Measurements from ENCODE around the gene SART1.

Gene SART1, protein sequence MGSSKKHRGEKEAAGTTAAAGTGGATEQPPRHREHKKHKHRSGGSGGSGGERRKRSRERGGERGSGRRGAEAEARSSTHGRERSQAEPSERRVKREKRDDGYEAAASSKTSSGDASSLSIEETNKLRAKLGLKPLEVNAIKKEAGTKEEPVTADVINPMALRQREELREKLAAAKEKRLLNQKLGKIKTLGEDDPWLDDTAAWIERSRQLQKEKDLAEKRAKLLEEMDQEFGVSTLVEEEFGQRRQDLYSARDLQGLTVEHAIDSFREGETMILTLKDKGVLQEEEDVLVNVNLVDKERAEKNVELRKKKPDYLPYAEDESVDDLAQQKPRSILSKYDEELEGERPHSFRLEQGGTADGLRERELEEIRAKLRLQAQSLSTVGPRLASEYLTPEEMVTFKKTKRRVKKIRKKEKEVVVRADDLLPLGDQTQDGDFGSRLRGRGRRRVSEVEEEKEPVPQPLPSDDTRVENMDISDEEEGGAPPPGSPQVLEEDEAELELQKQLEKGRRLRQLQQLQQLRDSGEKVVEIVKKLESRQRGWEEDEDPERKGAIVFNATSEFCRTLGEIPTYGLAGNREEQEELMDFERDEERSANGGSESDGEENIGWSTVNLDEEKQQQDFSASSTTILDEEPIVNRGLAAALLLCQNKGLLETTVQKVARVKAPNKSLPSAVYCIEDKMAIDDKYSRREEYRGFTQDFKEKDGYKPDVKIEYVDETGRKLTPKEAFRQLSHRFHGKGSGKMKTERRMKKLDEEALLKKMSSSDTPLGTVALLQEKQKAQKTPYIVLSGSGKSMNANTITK

DNA sequence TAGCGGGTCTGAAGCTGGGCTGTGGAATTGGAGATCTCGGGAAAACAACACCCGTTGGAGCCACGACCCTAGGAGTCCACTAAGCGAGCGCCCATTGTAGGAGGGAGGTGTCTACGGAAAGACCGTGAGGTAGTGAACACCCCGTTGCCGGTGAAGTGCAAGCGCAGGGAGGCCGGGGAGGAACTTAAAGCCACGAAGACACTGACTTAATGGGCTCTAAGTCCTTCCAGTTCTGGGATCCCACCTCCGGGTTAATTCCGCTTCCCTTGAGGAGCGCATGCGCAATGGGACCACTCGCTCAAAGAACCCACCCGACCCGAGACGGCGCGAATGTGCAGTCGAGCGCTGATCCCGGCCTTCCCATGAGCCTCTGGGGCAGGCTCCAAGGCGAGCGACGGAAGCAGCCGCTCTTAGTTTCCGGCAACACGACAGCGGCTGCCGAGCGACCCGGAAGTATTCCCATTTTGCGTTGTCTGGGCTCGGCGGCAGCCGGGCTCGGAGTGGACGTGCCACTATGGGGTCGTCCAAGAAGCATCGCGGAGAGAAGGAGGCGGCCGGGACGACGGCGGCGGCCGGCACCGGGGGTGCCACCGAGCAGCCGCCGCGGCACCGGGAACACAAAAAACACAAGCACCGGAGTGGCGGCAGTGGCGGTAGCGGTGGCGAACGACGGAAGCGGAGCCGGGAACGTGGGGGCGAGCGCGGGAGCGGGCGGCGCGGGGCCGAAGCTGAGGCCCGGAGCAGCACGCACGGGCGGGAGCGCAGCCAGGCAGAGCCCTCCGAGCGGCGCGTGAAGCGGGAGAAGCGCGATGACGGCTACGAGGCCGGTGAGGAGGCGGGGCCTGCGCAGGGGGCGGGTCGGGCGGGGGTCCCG lies at the start of gene SART1:
SART1 (plus strand) TSS at position 468 of the 874 bp plus-strand sequence; CDS start at position 515, 47 bp downstream.
- TF ChIP-seq GATA1 (IDR thresholded peaks at IDR 0.05; ENCODE audit: low read depth, low read length): no peak
- TF ChIP-seq POLR2A (IDR thresholded peaks at IDR 0.05; ENCODE audit: low read length): peak; percentile 98

DNA sequence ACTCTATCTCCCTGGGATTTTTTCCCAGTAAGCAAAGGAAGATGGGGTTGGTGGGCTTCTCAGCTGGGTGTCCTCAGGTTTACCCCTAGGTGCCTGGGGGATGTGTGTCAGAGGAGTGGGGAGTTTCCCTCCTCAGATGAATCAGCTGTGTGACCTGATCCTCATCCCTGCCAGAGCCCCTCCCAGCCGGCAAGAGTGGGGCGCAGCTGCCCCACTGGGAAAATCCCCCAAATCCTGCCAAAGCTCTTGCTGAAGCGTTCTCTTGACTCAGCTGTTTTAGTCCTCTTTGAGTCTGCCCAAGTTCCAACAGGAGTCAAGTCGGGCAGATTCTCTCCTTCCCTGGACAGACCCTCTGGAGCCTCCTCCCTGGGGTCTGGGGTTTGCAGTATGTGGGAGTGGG lies 48.7 kb upstream of the SART1 start:
- no peak for DNase-seq
- TF ChIP-seq POLR2A (IDR thresholded peaks at IDR 0.05; ENCODE audit: low read length): no peak
- no peak for TF ChIP-seq GATA1 (IDR thresholded peaks at IDR 0.05; ENCODE audit: low read depth, low read length)

More for the DNA sequence above, at the start of gene SART1:
- peak; percentile 98 for DNase-seq

DNA sequence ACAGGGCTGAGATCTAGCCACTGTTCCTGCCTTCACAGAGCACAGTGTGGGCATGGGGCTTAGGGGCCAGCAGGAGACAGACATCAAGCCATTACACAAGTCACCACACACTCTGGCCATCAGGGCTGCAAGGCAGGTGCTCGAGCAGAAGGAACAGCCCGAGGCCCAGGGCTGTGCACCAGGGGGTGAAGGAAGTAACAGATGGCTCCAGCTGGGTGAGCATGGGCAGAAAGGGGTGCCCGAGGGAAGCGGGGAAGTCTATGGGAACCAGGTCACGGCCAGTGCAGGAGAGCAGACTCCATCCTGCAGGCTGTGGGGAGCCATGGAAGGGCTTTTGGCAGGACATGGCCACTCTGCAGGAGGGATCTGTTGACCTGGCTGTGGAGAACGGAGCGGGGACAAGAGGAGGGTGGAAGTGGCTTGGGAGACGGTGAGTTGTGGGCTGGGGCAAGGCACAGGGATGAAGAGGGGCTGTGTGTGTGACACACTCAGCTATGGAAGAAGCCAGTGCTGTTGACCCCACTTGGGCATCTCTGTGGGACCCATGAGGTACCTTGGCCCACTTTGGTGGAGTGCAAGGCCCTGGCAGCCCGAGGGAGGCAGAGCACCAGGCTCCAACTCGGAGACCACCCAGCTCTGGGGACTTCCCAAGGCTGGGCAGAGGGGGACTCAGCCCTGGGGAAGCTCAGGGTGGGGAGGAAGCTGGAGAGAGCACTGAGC lies 46.3 kb upstream of the SART1 start:
- no peak for TF ChIP-seq POLR2A (IDR thresholded peaks at IDR 0.05; ENCODE audit: low read length)
- DNase-seq: no peak

DNA sequence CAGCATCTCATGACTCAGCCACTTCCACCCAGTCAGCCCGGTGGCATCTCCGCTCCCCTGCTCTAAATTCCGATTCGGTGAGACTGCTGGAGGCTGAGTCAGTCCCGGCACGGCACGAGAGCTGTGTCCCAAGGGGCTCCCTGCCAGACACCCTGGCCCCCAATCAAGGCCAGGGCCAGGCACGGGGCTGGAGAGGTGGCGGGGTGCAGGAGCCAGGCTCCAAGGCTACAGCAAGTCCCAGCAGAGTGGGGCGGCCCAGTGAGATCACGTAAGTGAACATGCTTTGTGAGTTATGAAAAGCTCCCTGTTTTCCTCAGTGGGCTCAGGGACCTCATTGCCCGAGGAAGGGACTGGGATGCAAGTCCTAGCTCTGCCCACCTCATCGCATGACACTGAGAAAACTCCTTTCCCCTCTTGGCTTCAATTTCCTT lies 45.7 kb upstream of the SART1 start:
- DNase-seq: peak in 1 of 2 experiments; percentile 59

DNA sequence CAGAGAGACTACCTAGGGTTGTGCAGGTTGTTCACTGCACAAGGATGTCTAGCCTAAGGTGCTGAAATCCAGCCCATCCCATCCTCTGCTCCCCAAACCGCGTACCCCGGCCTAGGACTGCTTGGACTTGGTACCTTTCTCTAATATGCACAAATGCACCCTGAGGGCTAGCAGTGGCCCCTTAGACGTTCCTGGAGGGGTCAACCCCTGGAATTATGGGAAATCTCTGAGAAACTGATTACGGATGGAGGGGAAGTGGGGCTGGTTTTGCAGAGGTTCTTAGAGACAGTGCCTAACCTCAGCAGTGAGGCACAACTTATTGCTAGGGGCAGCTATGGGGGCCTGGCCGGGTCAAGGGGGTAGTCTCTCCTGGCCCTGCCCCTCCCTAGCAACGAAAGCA lies 45.1 kb upstream of the SART1 start:
- DNase-seq: no peak
- TF ChIP-seq GATA1 (IDR thresholded peaks at IDR 0.05; ENCODE audit: low read depth, low read length) (no peak), POLR2A (IDR thresholded peaks at IDR 0.05; ENCODE audit: low read length) (no peak)

More for the DNA sequence above, 45.7 kb upstream of the SART1 start:
- TF ChIP-seq GATA1 (IDR thresholded peaks at IDR 0.05; ENCODE audit: low read depth, low read length) (no peak), POLR2A (IDR thresholded peaks at IDR 0.05; ENCODE audit: low read length) (peak; percentile 48)

DNA sequence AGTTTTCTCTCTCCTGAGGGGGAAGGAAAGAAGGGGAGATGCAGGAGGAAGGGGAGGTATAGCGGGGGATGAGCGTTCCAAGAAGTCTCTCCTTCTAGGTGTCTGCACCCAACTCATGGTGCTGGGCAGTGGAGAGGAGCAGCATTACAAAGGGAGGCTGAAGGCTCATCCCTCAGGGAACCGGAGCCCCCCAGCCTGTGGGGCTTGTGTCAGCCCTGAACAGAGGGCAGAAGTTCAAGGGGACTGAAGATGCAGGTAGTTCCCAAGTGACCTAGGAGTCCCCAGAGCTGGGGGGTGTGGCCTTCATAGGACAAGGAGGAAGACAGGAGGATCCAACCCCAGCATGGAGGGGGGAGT lies 44.5 kb upstream of the SART1 start:
- DNase-seq: no peak
- TF ChIP-seq POLR2A (IDR thresholded peaks at IDR 0.05; ENCODE audit: low read length): no peak
- TF ChIP-seq GATA1 (IDR thresholded peaks at IDR 0.05; ENCODE audit: low read depth, low read length): no peak

DNA sequence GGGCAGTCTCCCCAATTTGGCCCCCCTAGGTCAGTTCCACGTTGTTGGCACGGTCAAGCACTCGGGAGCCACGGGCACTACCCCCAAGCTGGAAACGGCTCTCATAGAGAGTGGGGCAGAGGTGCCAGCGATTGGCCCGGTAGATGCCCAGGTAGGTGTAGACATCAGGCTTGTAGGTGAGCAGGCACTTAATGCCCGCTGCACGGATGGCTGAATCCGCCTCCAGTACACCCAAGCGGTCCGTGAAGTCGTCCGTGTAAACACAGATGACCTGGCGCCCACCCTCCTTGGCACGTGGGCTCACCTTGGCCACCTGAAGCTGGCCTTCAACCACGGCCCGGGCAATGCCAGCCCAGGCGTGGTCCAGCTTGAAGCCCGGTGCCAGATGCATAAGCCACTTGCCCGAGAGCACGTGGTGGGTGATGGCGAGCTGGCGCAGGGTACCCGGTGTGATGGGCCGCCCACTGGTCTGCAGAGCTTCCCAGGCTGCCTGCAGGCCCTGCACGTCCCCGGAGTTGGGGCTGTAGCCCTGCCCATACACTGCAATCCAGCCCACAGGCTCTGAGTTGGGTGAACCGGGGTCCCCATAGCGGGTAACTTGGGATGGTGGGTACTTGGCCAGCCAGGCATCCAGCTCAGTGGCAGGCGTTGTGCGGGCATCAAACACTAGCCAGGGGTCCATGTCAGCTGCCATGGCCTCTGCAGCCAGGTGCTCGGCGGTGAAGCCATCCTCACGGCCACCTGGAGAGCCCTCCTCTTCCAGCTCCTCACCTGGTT lies 43.9 kb upstream of the SART1 start:
- DNase-seq: no peak
- TF ChIP-seq GATA1 (IDR thresholded peaks at IDR 0.05; ENCODE audit: low read depth, low read length) (no peak), POLR2A (IDR thresholded peaks at IDR 0.05; ENCODE audit: low read length) (no peak)

DNA sequence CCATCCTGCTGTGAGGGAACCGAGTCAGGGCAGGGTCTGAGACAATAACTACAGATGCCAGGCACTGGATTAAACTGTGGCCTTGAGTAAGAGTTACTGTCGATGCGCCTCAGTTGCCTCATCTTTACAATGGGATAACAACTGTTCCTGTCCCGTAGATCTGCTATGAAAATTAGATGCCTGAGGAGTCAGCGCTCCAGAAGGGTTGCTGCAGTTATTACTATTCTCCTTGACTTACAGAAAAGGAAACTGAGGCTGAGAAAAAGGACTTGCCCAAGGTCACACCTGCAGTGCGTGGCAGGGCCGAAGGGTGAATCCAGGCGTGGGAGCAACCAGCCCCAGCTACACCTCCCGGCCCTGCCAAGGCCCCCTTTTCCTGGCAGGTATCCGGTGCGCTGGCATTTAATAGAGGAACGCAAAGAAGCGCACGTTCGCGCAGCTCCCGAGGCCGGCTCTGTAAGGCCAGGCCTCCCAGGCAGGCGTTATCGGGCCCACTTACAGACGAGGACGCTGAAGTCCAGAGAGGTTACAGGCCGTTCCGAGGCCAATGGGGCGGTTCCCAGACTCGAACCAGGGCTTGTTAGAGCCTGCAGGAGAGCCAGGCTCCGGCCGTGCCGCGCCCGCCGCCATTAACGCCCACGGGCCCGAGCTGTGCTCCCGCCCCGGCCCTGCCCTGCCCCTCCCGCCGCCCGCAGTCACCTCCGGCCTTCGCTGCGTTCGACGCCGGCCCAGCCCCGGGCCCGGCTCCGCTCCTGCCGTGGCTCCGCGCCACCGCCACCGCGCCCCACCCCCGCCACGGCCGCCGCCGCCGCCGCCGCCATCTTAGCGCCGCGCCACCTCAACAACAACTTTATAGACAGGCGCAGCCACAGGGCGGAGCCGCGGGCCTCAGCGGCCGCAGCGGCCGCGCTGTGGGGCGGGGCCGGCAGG lies 43.1 kb upstream of the SART1 start, which contains the start of gene C11orf68:
C11orf68 (minus strand) TSS at position 852 of the 930 bp plus-strand sequence; CDS start at position 821, 31 bp downstream.
- DNase-seq: peak in 1 of 2 experiments; percentile 88
- no peak for TF ChIP-seq GATA1 (IDR thresholded peaks at IDR 0.05; ENCODE audit: low read depth, low read length)
- TF ChIP-seq POLR2A (IDR thresholded peaks at IDR 0.05; ENCODE audit: low read length): peak; percentile 37

DNA sequence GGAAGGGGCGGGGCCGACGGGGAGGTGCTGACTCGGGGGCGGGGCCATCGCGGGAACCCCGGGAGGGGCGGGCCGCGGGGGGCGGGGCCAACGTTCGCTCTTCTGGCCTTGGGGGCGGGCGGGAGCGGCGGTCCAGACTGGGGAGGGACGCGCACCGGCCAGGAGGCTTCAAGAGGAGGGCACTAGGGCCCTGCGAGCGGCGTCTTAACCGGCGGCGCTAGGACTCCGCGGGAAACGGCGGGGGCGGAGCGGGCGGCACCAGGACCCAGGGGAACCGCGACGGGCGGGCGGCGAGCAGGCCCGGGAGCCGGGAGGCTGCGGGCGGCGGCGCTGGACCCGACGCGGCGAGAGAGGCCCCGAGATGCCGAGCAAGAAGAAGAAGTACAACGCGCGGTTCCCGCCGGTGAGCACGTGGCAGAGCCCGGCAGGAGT lies 42.4 kb upstream of the SART1 start, which contains the start of gene DRAP1:
DRAP1 (plus strand) TSS at position 286 of the 432 bp plus-strand sequence; CDS start at position 362, 76 bp downstream.
- TF ChIP-seq GATA1 (IDR thresholded peaks at IDR 0.05; ENCODE audit: low read depth, low read length) (no peak), POLR2A (IDR thresholded peaks at IDR 0.05; ENCODE audit: low read length) (peak; percentile 33)
- peak; percentile 99 to 100 for DNase-seq

DNA sequence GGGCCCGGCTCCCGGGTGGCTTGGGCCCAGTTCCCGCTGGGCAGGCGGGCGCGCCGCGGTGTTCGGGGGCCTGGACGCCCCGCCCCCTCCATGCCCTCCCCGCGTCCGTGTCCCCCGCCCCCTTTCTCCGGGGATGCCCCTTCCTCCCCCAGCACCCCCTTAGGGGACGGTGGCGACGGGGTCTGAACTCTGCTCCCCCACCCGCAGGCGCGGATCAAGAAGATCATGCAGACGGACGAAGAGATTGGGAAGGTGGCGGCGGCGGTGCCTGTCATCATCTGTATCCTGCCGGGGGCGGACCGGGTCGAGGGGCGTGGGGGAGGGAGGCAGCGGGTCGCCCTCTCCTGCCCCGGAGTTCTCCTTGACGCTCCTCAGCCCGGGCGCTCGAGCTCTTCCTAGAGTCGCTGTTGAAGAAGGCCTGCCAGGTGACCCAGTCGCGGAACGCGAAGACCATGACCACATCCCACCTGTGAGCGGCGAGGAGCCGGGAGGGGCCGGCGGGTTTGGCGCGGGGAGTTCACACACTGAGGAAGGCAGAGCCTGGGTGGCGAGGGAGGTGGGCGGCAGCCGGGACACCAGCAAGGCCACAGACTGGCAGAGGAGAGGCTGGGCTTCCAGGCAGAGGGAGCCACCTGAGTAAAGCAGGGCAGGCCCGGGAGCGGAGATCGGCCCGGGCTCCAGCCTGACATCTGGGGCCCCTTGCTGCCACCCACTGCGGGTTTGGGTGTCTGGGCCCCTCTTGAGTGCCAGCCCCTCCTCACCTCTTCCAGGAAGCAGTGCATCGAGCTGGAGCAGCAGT lies 41.8 kb upstream of the SART1 start:
- peak; percentile 79 to 83 for DNase-seq
- TF ChIP-seq POLR2A (IDR thresholded peaks at IDR 0.05; ENCODE audit: low read length) (no peak), GATA1 (IDR thresholded peaks at IDR 0.05; ENCODE audit: low read depth, low read length) (no peak)
